Measurements from ENCODE around the gene ZSWIM8.

DNA sequence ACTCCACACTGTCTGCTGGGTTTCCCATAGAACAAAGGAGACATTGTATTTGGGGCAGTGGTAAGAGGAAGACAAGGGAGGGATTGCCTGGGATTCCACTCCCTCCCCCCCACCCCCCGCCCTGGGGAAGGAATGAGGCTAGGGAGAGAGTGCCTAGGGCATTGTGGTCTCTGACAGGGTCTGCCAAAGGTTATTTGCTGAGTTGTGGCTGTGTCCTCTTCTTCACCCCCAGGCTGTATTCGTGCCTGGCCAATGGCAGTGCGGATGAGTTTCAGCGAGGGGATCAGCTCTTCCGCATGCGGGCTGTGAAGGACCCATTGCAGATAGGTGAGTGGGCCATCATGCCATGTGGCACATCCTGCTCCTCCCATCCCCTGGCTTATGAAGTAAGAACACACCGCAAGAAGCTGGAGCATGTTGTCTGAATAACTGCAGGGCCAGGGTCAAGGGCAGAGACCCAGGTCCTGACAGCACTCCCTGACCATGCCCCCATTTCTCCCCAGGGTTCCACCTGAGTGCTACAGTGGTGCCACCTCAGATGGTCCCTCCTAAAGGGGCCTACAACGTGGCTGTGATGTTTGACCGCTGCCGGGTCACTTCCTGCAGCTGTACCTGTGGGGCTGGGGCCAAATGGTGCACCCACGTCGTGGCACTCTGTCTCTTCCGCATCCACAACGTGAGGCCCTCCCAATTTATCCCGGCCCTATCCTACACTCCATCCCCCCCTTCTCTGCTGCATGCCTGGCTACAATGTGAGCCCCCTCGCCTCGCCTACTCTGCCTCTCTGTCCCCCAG lies 3.7 kb downstream of the ZSWIM8 start:
- TF ChIP-seq POLR2AphosphoS5 (IDR thresholded peaks at IDR 0.05; ENCODE audit: low read depth, low read length) (no peak), TAF1 (IDR thresholded peaks at IDR 0.05; ENCODE audit: borderline replicate concordance, insufficient read depth, low read length) (no peak)

All from PFSK-1 (cell line).